Measurements from ENCODE around the gene RPGR. TPM values are rescaled to one million over a fixed set of nuclear protein-coding genes. Genes with fewer than 3 reads are reported as not detected.

RPGR gene
- total RNA-seq, 1 donor from 2014 or later = 4.5 TPM

- FAIRE-seq = no peak
These were observed 8.1 kb upstream of the RPGR start for GRCh38 chrX:38335382-38335781.

DNA sequence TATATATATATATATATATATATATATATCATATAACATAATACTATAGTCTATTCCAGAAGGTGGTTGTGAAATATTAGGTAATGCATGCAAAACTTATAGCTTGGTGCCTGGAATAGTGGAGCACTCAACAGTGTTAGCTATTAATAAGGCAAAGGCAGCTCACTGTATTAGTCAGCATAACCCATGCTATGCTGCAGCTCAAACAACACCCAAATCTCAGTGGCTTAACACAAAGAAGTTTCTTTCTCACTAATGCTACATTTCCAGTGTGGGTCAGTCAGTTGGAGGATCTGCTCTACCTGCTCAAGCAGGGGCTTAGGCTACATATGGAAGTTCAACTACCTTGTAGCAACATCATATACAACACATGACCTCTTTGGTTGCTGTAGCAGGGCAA is 5.2 kb upstream of the RPGR start:
- no peak for DNase-seq (ENCODE audit: low spot score in 2 of 2)
- no peak for FAIRE-seq

More at GRCh38 chrX:38335382-38335781, 8.1 kb upstream of the RPGR start:
- DNase-seq (ENCODE audit: low spot score in 2 of 2) = no peak

DNA sequence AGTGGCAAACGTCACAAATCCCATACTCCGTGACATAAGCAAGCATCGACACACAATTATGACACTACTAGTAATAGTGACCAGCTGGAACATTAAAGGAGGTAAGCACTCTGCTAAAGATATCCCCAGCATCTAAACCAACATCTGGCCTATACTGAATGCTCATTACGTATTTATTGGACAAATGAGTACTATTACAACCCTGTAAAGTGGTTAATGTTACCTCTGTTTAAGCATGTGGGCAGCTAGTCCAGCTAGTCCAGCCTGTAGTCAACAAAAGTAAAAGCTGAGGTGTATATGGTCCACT is 419 bp upstream of the RPGR start:
- FAIRE-seq (no peak), DNase-seq (ENCODE audit: low spot score in 2 of 2) (no peak)

GRCh38 chrX:38326086-38326485 is 1.2 kb downstream of the RPGR start:
- DNase-seq (ENCODE audit: low spot score in 2 of 2) = no peak
- no peak for FAIRE-seq

DNA sequence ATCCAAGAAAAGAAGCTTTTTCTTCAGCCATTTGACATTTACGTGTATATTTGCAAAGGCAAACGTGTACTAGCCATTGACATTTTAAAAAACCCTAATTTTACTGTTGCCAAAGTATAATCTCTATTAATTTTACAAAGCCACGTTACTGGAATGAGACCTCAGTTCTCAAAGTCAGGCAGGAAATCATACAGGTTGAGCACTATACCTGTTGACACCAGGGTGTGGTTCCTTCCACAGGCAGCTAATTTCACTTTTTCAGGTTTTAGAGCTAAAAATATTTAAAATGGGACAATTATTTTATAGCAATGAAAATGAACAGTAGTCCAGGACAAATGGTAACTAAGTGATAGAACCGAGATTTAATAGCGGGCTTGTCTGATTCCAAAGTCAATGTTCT is 6.5 kb downstream of the RPGR start:
- no peak for DNase-seq (ENCODE audit: low spot score in 2 of 2)
- no peak for FAIRE-seq

GRCh38 chrX:38318606-38319005 is 8.7 kb downstream of the RPGR start:
- FAIRE-seq = no peak

DNA sequence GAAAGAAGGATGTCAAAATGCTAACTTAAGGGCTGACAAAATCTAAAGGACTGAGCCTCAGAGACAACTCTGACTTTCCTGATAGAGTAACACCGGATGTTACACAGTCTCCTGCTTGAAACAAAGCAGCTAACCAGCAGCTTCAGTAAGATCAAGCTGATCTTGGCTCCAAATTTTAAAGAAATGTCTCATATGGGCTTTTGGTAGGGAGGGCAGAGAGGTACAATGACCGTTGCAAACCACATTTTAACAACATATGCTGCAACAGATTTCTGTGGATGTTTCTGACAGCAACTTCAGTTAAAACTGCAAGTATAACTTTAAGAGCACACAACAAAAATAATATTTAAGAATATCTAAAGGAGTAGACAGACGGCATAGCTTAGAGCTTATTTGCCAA is 9.1 kb downstream of the RPGR start:
- FAIRE-seq (no peak), DNase-seq (ENCODE audit: low spot score in 2 of 2) (no peak)

More at GRCh38 chrX:38318606-38319005, 8.7 kb downstream of the RPGR start:
- no peak for DNase-seq (ENCODE audit: low spot score in 2 of 2)

- DNase-seq (ENCODE audit: low spot score in 2 of 2) = no peak
- no peak for FAIRE-seq
These were observed 12.1 kb downstream of the RPGR start for GRCh38 chrX:38315186-38315585.

- no peak for FAIRE-seq
- DNase-seq (ENCODE audit: low spot score in 2 of 2) = no peak
These were observed 14.1 kb downstream of the RPGR start for GRCh38 chrX:38313190-38313589.

GRCh38 chrX:38312436-38312835 is 14.9 kb downstream of the RPGR start:
- DNase-seq (ENCODE audit: low spot score in 2 of 2) = no peak

GRCh38 chrX:38311743-38312142 is 15.6 kb downstream of the RPGR start:
- FAIRE-seq = no peak

More at GRCh38 chrX:38312436-38312835, 14.9 kb downstream of the RPGR start:
- no peak for FAIRE-seq

DNA sequence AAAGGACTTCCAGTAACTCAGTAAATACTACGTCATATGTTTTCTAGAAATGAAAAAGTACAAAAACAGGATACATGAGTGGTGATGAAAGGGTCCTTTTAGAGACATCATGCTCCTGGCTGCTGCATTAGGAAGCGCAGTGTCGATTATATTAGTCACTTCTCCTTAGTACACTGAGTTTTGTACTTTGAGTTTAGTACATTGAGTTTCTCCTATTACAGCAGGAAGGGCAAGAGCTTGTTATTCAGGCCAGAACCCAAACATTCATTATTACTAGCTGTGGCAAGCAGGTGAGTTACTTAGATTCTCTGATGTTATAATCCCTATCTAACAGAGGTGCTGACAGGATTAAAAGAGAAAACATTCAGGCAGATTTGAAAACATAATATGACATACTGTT is 21.3 kb downstream of the RPGR start:
- no peak for DNase-seq (ENCODE audit: low spot score in 2 of 2)
- FAIRE-seq = no peak

More at GRCh38 chrX:38311743-38312142, 15.6 kb downstream of the RPGR start:
- DNase-seq (ENCODE audit: low spot score in 2 of 2) = no peak

GRCh38 chrX:38304010-38304409 is 23.3 kb downstream of the RPGR start:
- no peak for DNase-seq (ENCODE audit: low spot score in 2 of 2)

DNA sequence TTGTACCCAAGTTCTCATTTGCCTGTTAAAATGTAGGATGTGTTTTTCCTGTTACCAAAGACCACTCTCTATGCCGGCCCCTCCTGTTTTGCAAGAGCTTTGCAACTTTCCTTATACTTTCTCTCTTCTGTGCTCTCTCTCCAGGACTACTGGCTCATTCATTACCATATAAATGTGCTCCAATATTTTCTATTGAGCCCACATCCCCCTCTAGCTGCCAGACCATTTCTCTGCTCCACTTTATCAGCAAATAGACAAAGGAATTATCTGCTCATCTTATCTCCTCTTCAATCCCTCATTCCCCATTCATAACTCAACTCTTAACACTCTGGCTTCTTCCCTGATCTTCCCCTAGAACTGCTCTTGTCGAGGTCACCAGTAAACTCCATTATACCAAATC is 33.6 kb downstream of the RPGR start:
- no peak for DNase-seq (ENCODE audit: low spot score in 2 of 2)
- no peak for FAIRE-seq

More at GRCh38 chrX:38304010-38304409, 23.3 kb downstream of the RPGR start:
- FAIRE-seq = no peak

DNA sequence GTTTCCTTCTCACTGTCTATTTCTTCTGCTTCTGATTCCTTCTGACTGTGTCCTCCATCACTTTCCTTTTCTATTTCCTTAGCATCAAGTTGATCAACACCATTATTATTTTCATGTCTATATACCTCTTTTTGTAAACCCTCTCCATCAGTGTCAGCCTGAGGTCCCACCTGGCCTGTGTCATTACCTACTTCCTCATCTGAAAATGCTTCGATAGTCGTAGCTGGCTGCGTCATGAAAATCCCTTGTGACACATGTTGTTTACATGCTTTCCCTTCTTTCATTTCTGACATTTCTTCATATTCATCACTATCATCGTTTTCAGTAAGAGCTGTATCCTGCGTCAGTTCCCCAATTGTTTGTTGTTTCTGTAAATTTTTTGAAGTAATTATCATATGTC is 39.6 kb downstream of the RPGR start:
- FAIRE-seq (no peak), DNase-seq (ENCODE audit: low spot score in 2 of 2) (no peak)

GRCh38 chrX:38285649-38286048 is 41.7 kb downstream of the RPGR start:
- no peak for FAIRE-seq
- DNase-seq (ENCODE audit: low spot score in 2 of 2) = no peak

DNA sequence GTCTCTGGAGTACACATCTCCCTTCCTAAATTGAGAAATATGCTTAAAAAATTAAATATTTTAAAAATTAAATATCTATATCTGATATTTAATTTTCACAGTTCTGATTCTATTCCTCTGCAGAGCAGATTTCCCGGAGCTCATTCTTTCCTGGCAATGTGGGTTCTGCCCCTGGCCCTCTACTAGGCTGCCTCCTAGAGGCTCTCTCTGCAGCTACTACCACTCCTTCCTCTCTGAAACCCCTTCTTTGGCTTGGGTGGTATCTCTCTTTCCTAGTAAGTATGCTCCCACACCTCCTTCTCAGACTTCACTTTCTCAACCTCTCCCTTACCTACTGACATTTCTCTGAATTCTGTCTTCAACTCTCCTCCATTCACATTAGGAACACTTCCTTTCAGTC is 45.3 kb downstream of the RPGR start:
- FAIRE-seq (no peak), DNase-seq (ENCODE audit: low spot score in 2 of 2) (no peak)

DNA sequence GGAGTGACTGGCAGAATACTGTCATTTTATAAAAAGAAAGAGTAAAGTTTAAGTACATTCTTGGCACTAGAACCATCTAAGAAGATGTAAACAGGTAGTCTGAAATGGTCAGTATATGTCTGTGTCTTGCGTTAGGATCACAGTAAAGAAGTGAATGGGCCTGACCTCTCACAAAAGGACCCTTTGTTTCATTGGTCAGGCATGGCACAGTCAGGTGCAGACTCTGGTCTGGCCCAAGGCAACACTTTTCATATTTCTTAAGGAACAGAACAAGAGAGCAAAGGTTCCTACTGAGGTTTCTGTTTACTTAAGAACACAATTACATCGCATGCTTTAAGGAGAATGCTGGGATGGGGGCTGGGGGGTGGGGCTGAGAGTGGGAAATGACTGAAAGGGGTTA is 48.1 kb downstream of the RPGR start:
- FAIRE-seq (no peak), DNase-seq (ENCODE audit: low spot score in 2 of 2) (no peak)

- FAIRE-seq (no peak), DNase-seq (ENCODE audit: low spot score in 2 of 2) (no peak)
These were observed 48.6 kb downstream of the RPGR start for GRCh38 chrX:38278682-38279081.

DNA sequence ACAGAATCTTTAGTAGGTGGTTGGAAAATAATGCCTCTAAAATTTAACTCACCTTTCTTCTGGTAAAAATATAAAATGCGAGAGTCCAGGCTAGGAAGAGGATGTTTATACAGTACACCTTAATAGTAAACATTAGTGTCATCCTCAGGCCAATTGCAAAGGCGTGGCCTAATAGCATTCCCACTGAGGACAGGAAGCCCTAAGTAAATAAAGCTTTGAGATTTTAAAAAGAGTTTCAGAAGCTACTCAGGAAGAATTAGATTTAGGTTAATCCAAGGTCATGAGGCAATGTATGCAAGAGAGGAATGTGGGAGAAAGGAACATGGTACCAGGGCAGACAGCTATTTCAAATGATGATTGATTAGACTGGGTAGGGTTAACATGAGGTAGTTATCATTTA is 49.5 kb downstream of the RPGR start:
- no peak for FAIRE-seq
- DNase-seq (ENCODE audit: low spot score in 2 of 2) = no peak

GRCh38 chrX:38277136-38277535 is 50.2 kb downstream of the RPGR start:
- FAIRE-seq (no peak), DNase-seq (ENCODE audit: low spot score in 2 of 2) (no peak)

GRCh38 chrX:38276089-38276488 is 51.2 kb downstream of the RPGR start:
- no peak for FAIRE-seq

GRCh38 chrX:38275615-38276014 is 51.7 kb downstream of the RPGR start:
- FAIRE-seq = no peak
- no peak for DNase-seq (ENCODE audit: low spot score in 2 of 2)

More at GRCh38 chrX:38276089-38276488, 51.2 kb downstream of the RPGR start:
- no peak for DNase-seq (ENCODE audit: low spot score in 2 of 2)
